HG02840 (cell line): ENCODE results near the gene OSBPL8.

Experiments used
- ATAC-seq: cut with Tn5 transposase; IDR thresholded peaks from one replicate; pipeline ENCODE4 v1.9.1; 2021; ENCODE audit warnings: mild to moderate bottlenecking, moderate library complexity, moderate number of reproducible peaks; ENCODE audit not compliant: unreplicated experiment, low FRiP score

The OSBPL8 gene

GRCh38 chr12:76318773-76319594 lies 240.6 kb downstream of the OSBPL8 start:
- ATAC-seq = no peak

- ATAC-seq = no peak
Measured at GRCh38 chr12:76317976-76318375, 241.6 kb downstream of the OSBPL8 start.

DNA sequence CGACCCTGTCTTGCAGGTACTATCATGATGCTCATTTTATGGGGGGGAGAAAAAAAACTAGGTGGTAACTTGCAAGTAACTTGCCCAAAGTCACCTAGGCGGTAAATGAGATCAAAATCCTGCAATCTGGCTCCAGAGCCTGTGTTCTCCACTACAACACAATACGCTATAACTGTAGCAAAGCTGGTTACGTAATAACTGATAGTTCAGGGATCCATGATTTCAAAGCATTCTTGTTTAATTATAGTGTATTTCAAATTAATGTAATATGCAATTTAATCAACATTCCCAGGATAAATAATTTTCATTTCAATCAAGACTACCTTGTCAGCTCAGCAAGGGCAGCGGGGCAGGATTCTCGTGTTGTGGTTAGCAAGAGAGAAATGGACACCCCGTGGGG lies 243.1 kb downstream of the OSBPL8 start:
- ATAC-seq = no peak

- ATAC-seq = no peak
Measured at GRCh38 chr12:76313299-76313698, 246.3 kb downstream of the OSBPL8 start.

GRCh38 chr12:76312315-76312714 lies 247.3 kb downstream of the OSBPL8 start:
- ATAC-seq = no peak

DNA sequence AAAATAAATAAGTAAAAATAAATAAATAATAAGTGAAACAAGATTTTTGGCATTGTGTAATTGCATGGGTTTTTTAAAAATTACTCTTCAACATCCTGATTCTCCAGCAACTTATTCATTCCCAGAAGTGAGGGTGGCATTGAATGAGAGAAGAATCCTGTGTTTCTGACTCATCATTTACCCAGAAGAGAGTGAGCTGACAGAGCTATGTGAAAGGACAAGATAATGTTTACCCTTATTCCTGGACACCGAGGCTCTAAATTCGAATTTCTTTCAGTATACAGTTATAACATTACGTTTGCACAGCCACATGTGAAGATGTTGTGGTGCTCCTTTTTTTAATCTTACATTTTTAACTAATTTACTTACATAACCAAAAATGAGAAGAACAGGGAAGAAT lies 247.8 kb downstream of the OSBPL8 start:
- no peak for ATAC-seq

DNA sequence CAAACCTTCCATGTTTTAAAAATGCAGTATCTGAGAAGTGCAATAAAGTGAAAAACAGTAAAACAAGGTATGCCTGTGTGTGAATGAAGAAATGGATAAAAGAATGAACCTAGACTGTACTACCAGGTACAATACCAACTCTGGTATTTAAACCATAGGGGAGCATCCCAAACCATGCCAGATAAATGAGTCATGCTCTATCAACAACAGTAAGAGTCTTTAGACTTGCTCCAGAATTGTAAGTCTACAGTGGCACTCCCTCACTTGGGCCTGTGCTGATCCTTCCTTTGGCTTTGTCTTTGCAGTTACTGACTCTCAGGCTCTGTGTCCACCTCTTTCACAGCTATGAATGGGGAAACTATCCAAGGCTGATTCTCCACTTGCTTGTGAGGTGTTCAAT lies 249.5 kb downstream of the OSBPL8 start:
- no peak for ATAC-seq

DNA sequence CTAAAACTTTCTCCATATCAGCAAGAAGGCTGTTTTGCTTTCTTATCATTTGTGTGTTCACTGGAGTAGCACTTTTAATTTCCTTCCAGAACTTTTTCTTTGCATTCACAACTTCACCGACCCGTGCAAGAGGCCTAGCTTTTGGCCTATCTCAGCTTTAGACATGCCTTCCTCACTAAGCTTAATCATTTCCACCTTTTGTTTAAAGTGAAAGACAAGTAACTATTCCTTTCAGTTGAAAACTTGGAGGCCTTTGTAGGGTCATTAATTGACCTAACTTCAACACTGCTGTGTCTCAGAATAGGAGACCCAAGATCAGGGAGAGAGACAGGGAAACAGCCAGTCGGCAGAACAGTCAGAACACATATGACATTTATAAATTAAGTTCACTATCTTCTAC lies 250.7 kb downstream of the OSBPL8 start:
- ATAC-seq = no peak

DNA sequence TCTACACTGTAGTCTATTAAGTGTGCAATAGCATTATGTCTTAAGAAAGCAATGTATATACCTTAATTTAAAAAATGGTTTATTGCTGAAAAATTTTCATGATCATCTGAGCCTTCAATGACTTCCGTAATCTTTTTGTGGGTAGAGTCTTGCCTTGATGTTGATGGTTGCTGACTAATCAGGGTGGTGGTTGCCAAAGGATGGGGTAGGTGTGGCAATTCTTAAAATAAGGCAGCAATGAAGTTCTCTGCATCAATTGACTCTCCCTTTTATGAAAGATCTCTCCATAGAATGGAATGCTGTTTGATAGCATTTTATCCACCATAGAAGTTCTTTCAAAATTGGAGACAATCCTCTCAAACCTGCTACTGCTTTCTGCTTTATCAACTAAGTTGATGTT lies 252.5 kb downstream of the OSBPL8 start:
- ATAC-seq = no peak

- no peak for ATAC-seq
Measured at GRCh38 chr12:76303989-76304460, 255.5 kb downstream of the OSBPL8 start.

GRCh38 chr12:76303365-76303764 lies 256.2 kb downstream of the OSBPL8 start:
- no peak for ATAC-seq
